A549 (cell line): ENCODE measurements around the gene TKFC.

Source experiments
- POLR2A ChIP-seq: IDR thresholded peaks from 2 replicates; pipeline ENCODE4 v1.6.1; 2012; ENCODE audit warnings: mild to moderate bottlenecking, low read length
- TF ChIP-seq, protein P1 (sequence below): fragments of >200 bp; sonication (Bioruptor Twin); formaldehyde crosslinking; IDR thresholded peaks from 3 replicates; pipeline ENCODE4 v1.5.1; 2016

- TF ChIP-seq POLR2A: no peak
- TF ChIP-seq, protein P1, sequence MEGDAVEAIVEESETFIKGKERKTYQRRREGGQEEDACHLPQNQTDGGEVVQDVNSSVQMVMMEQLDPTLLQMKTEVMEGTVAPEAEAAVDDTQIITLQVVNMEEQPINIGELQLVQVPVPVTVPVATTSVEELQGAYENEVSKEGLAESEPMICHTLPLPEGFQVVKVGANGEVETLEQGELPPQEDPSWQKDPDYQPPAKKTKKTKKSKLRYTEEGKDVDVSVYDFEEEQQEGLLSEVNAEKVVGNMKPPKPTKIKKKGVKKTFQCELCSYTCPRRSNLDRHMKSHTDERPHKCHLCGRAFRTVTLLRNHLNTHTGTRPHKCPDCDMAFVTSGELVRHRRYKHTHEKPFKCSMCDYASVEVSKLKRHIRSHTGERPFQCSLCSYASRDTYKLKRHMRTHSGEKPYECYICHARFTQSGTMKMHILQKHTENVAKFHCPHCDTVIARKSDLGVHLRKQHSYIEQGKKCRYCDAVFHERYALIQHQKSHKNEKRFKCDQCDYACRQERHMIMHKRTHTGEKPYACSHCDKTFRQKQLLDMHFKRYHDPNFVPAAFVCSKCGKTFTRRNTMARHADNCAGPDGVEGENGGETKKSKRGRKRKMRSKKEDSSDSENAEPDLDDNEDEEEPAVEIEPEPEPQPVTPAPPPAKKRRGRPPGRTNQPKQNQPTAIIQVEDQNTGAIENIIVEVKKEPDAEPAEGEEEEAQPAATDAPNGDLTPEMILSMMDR: no peak
These were observed 42.7 kb downstream of the TKFC start for GRCh38 chr11:61375761-61376108.
